ENCODE measurements around the gene TADA1. TPM values are rescaled to one million over a fixed set of nuclear protein-coding genes. Genes with fewer than 3 reads are reported as not detected.

The TADA1 gene
- total and polyA plus RNA-seq, 8 donors: 5.4 to 43.8 (median 7.6) TPM

GRCh38 chr1:166844791-166845190, 31.3 kb downstream of the TADA1 start:
- Histone ChIP-seq H3K27ac (peak overlapping the region in 1 of 5 donors; percentile 47), H3K27me3 (no peaks in the 10 kb centered on the region), H3K36me3 (peaks cover 51 to 89% (median 88%) of the 10 kb centered on the region in 4 donors), H3K4me1 (peaks cover 41 to 82% (median 69%) of the 10 kb centered on the region in 4 donors), H3K4me3 (no peak overlapping the region), H3K9me3 (no peaks in the 10 kb centered on the region)
- DNase-seq: no peak
- intact Hi-C loops (cut with DNase I; ENCODE audit: low total_unique reads): no loop called here
- 72 to 88% (median 80%) methylated on average over 7 of the region's 7 CpGs for WGBS, 5 donors
- TF ChIP-seq CTCF (IDR thresholded peaks at IDR 0.05) (no peak), POLR2AphosphoS5 (IDR thresholded peaks at IDR 0.05) (no peak), EP300 (IDR thresholded peaks at IDR 0.05) (no peak), POLR2A (IDR thresholded peaks at IDR 0.05) (no peak)

- peak; percentile 44 to 55 for DNase-seq
- TF ChIP-seq CTCF (IDR thresholded peaks at IDR 0.05): no peak
- TF ChIP-seq POLR2AphosphoS5 (IDR thresholded peaks at IDR 0.05): peak in 2 of 3 donors; percentile 38 to 62
- no peaks in the 10 kb centered on the region for H3K27me3 ChIP-seq
- peak overlapping the region in 1 of 4 donors; percentile 15 for H3K4me3 ChIP-seq
- WGBS, 5 donors: 23 to 55% (median 33%) methylated on average over 7 of the region's 7 CpGs
- H3K36me3 ChIP-seq: peaks cover 43 to 81% (median 80%) of the 10 kb centered on the region in 4 donors
- intact Hi-C loops (cut with DNase I; ENCODE audit: low total_unique reads): no loop called here
- H3K4me1 ChIP-seq: peaks cover 41 to 85% (median 71%) of the 10 kb centered on the region in 4 donors
- H3K27ac ChIP-seq: peak overlapping the region in 4 of 5 donors; percentile 18 to 47 (median 32)
- H3K9me3 ChIP-seq: no peaks in the 10 kb centered on the region
Measured at GRCh38 chr1:166843769-166844596, 32.1 kb downstream of the TADA1 start.

GRCh38 chr1:166843322-166843721, 32.7 kb downstream of the TADA1 start:
- 59 to 72% (median 67%) methylated on average over 6 of the region's 6 CpGs for WGBS, 5 donors
- Histone ChIP-seq H3K9me3 (no peaks in the 10 kb centered on the region), H3K36me3 (peaks cover 36 to 74% (median 73%) of the 10 kb centered on the region in 4 donors), H3K4me1 (peaks cover 48 to 92% (median 78%) of the 10 kb centered on the region in 4 donors), H3K27ac (peak overlapping the region in 2 of 5 donors; percentile 39 to 47), H3K27me3 (no peaks in the 10 kb centered on the region), H3K4me3 (peak overlapping the region in 1 of 4 donors; percentile 15)
- DNase-seq: no peak
- intact Hi-C loops (cut with DNase I; ENCODE audit: low total_unique reads): no loop called here
- TF ChIP-seq POLR2A (IDR thresholded peaks at IDR 0.05): no peak
- TF ChIP-seq EP300 (IDR thresholded peaks at IDR 0.05): no peak
- TF ChIP-seq CTCF (IDR thresholded peaks at IDR 0.05): no peak
- TF ChIP-seq POLR2AphosphoS5 (IDR thresholded peaks at IDR 0.05): no peak

- 17 to 32% (median 30%) methylated on average over 15 to 16 of the region's 16 CpGs for WGBS, 5 donors
- intact Hi-C loops (cut with DNase I; ENCODE audit: low total_unique reads): no loop called here
- peaks cover 52 to 71% (median 66%) of the 10 kb centered on the region in 4 donors for H3K4me1 ChIP-seq
- H3K27me3 ChIP-seq: no peaks in the 10 kb centered on the region
- peaks cover 22 to 47% (median 46%) of the 10 kb centered on the region in 4 donors for H3K36me3 ChIP-seq
- peak overlapping the region; percentile 72 to 89 (median 74) for H3K4me3 ChIP-seq
- DNase-seq: peak; percentile 63 to 67
- no peaks in the 10 kb centered on the region for H3K9me3 ChIP-seq
- peak overlapping the region; percentile 89 to 94 (median 93) for H3K27ac ChIP-seq
- TF ChIP-seq POLR2A (IDR thresholded peaks at IDR 0.05) (no peak), POLR2AphosphoS5 (IDR thresholded peaks at IDR 0.05) (peak in 2 of 3 donors; percentile 66 to 87)
Measured at GRCh38 chr1:166840309-166841274, 35.5 kb downstream of the TADA1 start.

All from stomach (tissue), 9 donors.